ENCODE results near the gene MTAP. TPM values are rescaled to one million over a fixed set of nuclear protein-coding genes. Genes with fewer than 3 reads are reported as not detected.

MTAP gene
- total RNA-seq, 4 donors from 2014 or later: 4.5 to 15.1 (median 13.6) TPM

GRCh38 chr9:21967169-21967568 lies 164.7 kb downstream of the MTAP start:
- in situ Hi-C loops (cut with MboI; ENCODE audit: low pct_ligation_motif_present in 1 of 4, low pct_unique_long_range_greater_than_20kb in 1 of 4, low sequenced_read_pairs in 3 of 4) (no loop called here), intact Hi-C loops (cut with DNase I; ENCODE audit: low total_unique reads) (no loop called here)
- no peak for TF ChIP-seq POLR2AphosphoS5 (IDR thresholded peaks at IDR 0.05)
- no peak for TF ChIP-seq EP300 (IDR thresholded peaks at IDR 0.05; ENCODE audit: low read depth)
- TF ChIP-seq CTCF (IDR thresholded peaks at IDR 0.05): no peak
- TF ChIP-seq POLR2A (IDR thresholded peaks at IDR 0.05): no peak
- no peak for DNase-seq
- Histone ChIP-seq H3K4me1 (peaks cover 7 to 27% (median 10%) of the 10 kb centered on the region in 4 donors), H3K9me3 (peaks cover 0 to 4% of the 10 kb centered on the region in 2 donors), H3K27ac (no peak overlapping the region), H3K27me3 (peaks cover 100% of the 10 kb centered on the region), H3K36me3 (no peaks in the 10 kb centered on the region), H3K4me3 (no peak overlapping the region)
- 24 to 33% methylated on average over 2 to 19 of the region's 19 CpGs for WGBS, 2 donors (ENCODE audit: low coverage in 1 of 2)

DNA sequence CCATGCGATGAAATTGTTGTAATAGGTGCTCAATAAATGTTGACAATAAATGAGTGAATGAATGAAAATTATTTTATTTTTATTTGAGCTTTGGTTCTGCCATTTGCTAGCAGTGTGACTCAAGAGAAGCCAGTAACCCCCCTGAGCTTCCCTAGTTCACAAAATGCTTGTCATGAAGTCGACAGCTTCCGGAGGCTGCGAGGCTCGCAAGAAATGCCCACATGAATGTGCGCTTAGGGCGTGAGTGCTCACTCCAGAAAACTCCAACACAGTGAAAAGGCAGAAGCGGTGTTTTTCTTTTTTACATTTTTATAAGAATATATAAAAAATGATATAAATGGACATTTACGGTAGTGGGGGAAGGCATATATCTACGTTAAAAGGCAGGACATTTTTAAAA lies 165.3 kb downstream of the MTAP start:
- Histone ChIP-seq H3K27ac (no peak overlapping the region), H3K27me3 (peaks cover 100% of the 10 kb centered on the region), H3K9me3 (peaks cover 0 to 4% of the 10 kb centered on the region in 2 donors), H3K36me3 (no peaks in the 10 kb centered on the region), H3K4me3 (no peak overlapping the region), H3K4me1 (peaks cover 7 to 27% (median 10%) of the 10 kb centered on the region in 4 donors)
- intact Hi-C loops (cut with DNase I; ENCODE audit: low total_unique reads): no loop called here
- 44 to 54% methylated on average over 10 of the region's 10 CpGs for WGBS, 2 donors (ENCODE audit: low coverage in 1 of 2)
- in situ Hi-C loops (cut with MboI; ENCODE audit: low pct_ligation_motif_present in 1 of 4, low pct_unique_long_range_greater_than_20kb in 1 of 4, low sequenced_read_pairs in 3 of 4): no loop called here
- no peak for TF ChIP-seq CTCF (IDR thresholded peaks at IDR 0.05)
- no peak for TF ChIP-seq POLR2AphosphoS5 (IDR thresholded peaks at IDR 0.05)
- TF ChIP-seq POLR2A (IDR thresholded peaks at IDR 0.05): no peak
- TF ChIP-seq EP300 (IDR thresholded peaks at IDR 0.05; ENCODE audit: low read depth): no peak
- no peak for DNase-seq

DNA sequence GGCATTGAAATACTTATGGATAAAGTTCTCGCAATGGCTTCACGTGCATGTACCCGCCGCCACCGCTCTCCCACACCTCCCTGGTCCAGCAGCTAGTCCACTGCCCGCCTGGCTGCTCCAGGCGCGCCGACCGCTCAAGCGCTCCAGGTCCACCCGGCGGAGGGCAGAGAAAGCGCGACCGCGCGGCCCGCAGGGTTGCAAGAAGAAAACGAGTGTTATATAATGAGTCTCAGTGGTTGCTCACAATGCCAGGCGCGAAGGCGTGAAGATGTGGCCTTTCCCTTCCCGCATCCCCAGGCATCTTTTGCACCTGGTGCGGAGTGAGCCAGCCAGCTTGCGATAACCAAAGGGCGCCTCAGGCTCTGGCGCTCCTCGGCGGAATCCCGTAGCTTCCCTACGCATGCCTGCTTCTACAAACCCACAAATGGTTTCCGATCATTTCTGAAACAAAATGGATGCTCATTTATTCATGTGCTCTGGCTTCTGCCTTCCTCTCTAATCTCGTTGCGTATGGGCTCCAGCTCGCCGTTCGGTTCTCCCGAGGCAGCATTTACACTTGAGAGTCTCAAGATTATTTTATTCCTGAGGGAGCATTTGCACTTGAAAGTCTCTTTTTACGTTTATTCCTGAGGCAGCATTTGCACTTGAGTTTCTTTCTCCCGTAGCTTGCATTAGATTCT lies 166.0 kb downstream of the MTAP start:
- 0 to 35% methylated on average over 1 to 41 of the region's 41 CpGs for WGBS, 2 donors (ENCODE audit: low coverage in 1 of 2)
- TF ChIP-seq CTCF (IDR thresholded peaks at IDR 0.05): no peak
- TF ChIP-seq POLR2A (IDR thresholded peaks at IDR 0.05): no peak
- TF ChIP-seq POLR2AphosphoS5 (IDR thresholded peaks at IDR 0.05): no peak
- TF ChIP-seq EP300 (IDR thresholded peaks at IDR 0.05; ENCODE audit: low read depth): no peak
- H3K9me3 ChIP-seq: peaks cover 0 to under 1% of the 10 kb centered on the region in 2 donors
- H3K27me3 ChIP-seq: peaks cover 100% of the 10 kb centered on the region
- no peaks in the 10 kb centered on the region for H3K36me3 ChIP-seq
- intact Hi-C loops (cut with DNase I; ENCODE audit: low total_unique reads) (no loop called here), in situ Hi-C loops (cut with MboI; ENCODE audit: low pct_ligation_motif_present in 1 of 4, low pct_unique_long_range_greater_than_20kb in 1 of 4, low sequenced_read_pairs in 3 of 4) (no loop called here)
- no peak for DNase-seq
- H3K27ac ChIP-seq: no peak overlapping the region
- no peak overlapping the region for H3K4me3 ChIP-seq
- H3K4me1 ChIP-seq: peaks cover 7 to 27% (median 10%) of the 10 kb centered on the region in 4 donors

- Histone ChIP-seq H3K27ac (no peak overlapping the region), H3K27me3 (peaks cover 100% of the 10 kb centered on the region), H3K9me3 (no peaks in the 10 kb centered on the region), H3K4me3 (no peak overlapping the region), H3K36me3 (no peaks in the 10 kb centered on the region), H3K4me1 (peaks cover 7 to 32% (median 11%) of the 10 kb centered on the region in 4 donors)
- no peak for DNase-seq
- TF ChIP-seq CTCF (IDR thresholded peaks at IDR 0.05) (no peak), POLR2AphosphoS5 (IDR thresholded peaks at IDR 0.05) (no peak), POLR2A (IDR thresholded peaks at IDR 0.05) (no peak), EP300 (IDR thresholded peaks at IDR 0.05; ENCODE audit: low read depth) (no peak)
- 11 to 25% methylated on average over 14 to 28 of the region's 28 CpGs for WGBS, 2 donors (ENCODE audit: low coverage in 1 of 2)
- in situ Hi-C loops (cut with MboI; ENCODE audit: low pct_ligation_motif_present in 1 of 4, low pct_unique_long_range_greater_than_20kb in 1 of 4, low sequenced_read_pairs in 3 of 4): no loop called here
- intact Hi-C loops (cut with DNase I; ENCODE audit: low total_unique reads): no loop called here
These were observed 166.8 kb downstream of the MTAP start for GRCh38 chr9:21969011-21969940.

Data from transverse colon (tissue), 4 donors.